ENCODE data around the gene DDX27. TPM values are rescaled to one million over a fixed set of nuclear protein-coding genes. Genes with fewer than 3 reads are reported as not detected.
A peak's percentile ranks its signal among the peaks of the same experiment; 100 is the strongest.

Gene DDX27, protein sequence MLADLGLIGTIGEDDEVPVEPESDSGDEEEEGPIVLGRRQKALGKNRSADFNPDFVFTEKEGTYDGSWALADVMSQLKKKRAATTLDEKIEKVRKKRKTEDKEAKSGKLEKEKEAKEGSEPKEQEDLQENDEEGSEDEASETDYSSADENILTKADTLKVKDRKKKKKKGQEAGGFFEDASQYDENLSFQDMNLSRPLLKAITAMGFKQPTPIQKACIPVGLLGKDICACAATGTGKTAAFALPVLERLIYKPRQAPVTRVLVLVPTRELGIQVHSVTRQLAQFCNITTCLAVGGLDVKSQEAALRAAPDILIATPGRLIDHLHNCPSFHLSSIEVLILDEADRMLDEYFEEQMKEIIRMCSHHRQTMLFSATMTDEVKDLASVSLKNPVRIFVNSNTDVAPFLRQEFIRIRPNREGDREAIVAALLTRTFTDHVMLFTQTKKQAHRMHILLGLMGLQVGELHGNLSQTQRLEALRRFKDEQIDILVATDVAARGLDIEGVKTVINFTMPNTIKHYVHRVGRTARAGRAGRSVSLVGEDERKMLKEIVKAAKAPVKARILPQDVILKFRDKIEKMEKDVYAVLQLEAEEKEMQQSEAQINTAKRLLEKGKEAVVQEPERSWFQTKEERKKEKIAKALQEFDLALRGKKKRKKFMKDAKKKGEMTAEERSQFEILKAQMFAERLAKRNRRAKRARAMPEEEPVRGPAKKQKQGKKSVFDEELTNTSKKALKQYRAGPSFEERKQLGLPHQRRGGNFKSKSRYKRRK
- 17.3 TPM for total RNA-seq

DNA sequence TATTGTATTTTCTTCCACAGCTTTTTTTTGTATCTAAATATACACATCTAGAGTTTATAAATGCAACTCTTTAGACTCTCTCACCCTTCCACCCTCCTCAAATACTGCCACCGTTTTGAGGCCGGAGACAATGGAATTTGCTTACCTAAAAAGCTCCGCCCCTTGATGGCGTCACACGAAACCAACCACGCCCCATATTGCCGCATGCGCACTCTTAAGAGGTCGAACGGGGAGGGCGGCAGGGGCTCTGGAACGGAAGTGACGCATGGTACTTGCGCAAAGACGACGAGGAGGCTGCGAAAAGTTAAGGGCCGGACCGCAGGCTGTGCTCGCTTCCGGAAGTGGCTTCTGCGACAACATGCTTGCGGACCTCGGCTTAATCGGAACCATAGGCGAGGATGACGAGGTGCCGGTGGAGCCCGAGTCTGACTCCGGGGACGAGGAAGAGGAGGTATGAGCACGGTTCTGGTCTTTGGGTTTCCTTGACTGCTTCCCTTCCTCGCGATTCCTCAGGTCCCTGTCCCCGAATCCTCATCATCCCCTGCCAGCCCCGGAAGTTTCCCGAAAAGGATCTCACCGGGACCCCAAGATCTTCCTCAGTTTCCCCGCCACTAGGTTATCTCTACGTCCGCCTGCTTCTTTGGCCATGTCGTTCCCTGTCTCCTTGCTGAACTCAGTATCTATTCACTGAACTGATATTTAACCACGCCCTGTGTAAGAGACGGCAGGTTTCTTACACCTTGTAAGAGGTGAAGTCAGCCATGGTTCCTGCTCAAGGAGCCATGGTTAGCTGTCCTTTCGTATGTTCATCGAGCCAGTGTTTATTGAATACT is at the start of gene DDX27:
Gene DDX27 (plus strand): TSS at position 326 of the 833 bp plus-strand sequence. CDS start 33 bp downstream, at position 359.
- intact Hi-C loops (cut with DNase I), result loop anchor here (1.0 to 5.0 kb wide), 4 partner anchors 31 to 173 kb away; partner anchors contain the start of genes CSE1L, STAU1 and ZNFX1
- H3K4me1 ChIP-seq, result peaks cover 3 to 11% of the 10 kb centered on the region in 2 donors
- TF ChIP-seq, protein P1, sequence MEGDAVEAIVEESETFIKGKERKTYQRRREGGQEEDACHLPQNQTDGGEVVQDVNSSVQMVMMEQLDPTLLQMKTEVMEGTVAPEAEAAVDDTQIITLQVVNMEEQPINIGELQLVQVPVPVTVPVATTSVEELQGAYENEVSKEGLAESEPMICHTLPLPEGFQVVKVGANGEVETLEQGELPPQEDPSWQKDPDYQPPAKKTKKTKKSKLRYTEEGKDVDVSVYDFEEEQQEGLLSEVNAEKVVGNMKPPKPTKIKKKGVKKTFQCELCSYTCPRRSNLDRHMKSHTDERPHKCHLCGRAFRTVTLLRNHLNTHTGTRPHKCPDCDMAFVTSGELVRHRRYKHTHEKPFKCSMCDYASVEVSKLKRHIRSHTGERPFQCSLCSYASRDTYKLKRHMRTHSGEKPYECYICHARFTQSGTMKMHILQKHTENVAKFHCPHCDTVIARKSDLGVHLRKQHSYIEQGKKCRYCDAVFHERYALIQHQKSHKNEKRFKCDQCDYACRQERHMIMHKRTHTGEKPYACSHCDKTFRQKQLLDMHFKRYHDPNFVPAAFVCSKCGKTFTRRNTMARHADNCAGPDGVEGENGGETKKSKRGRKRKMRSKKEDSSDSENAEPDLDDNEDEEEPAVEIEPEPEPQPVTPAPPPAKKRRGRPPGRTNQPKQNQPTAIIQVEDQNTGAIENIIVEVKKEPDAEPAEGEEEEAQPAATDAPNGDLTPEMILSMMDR (IDR thresholded peaks at IDR 0.05), result no peak
- peak within 1 kb of the TSS; percentile 81 to 88 for H3K27ac ChIP-seq
- peaks cover 28 to 29% of the 10 kb centered on the region in 2 donors for H3K36me3 ChIP-seq
- no peaks in the 10 kb centered on the region for H3K9me3 ChIP-seq
- H3K27me3 ChIP-seq, result no peaks in the 10 kb centered on the region
- H3K4me3 ChIP-seq, result peak within 1 kb of the TSS; percentile 80 to 87
- DNase-seq (ENCODE audit: low spot score in 2 of 2), result peak; percentile 89 to 99

DNA sequence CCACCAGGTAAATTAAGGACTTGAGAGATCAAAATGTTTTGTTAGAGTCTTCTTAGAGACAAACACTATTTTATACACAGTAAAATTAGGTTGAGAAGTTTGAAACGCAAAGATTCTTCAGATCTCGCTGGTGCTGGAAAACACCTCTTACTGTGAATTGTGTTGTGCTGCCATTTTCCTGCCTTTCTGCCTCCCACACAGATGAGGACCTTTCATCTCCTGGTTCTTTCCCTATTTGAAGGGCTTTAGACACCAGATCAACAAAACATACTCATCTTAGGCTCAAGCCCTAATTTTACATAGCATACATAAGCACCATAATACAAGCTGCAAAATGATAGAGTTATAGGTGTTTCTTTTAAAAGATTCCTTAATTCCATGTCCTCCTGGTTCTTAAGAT is 49.7 kb upstream of the DDX27 start:
- no peak overlapping the region for H3K4me3 ChIP-seq
- H3K4me1 ChIP-seq, result peaks cover 2 to 25% of the 10 kb centered on the region in 2 donors
- no peak overlapping the region for H3K27ac ChIP-seq
- TF ChIP-seq, protein P1 (IDR thresholded peaks at IDR 0.05), result no peak
- H3K9me3 ChIP-seq, result no peaks in the 10 kb centered on the region
- peaks cover 4 to 16% of the 10 kb centered on the region in 2 donors for H3K36me3 ChIP-seq
- intact Hi-C loops (cut with DNase I), result loop anchor here (5.0 kb wide), 1 partner anchor 48 kb away; the partner anchor contains the start of gene DDX27
- H3K27me3 ChIP-seq, result no peaks in the 10 kb centered on the region
- DNase-seq (ENCODE audit: low spot score in 2 of 2), result no peak

DNA sequence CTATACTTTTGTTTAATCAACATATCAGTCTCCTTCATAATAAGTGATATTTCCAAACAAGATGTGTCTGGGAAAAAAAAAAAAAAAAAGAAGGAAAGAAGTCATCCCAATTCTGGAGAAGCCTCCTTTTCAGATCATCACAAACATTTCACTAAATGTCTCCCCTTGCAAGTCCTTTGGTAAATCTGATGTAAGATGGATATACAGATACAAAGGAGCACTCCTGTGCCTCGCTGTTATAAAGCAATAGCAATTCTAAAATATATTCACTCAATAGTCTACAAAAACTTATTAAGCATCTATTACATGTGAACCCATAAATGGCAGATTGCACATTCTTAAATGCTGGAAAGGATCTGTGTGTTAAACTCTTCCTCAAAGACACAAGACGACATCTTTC is 48.5 kb upstream of the DDX27 start:
- H3K4me1 ChIP-seq, result peaks cover 2 to 25% of the 10 kb centered on the region in 2 donors
- intact Hi-C loops (cut with DNase I), result no loop called here
- no peak overlapping the region for H3K4me3 ChIP-seq
- peaks cover 4 to 6% of the 10 kb centered on the region in 2 donors for H3K36me3 ChIP-seq
- H3K27me3 ChIP-seq, result no peaks in the 10 kb centered on the region
- TF ChIP-seq, protein P1 (IDR thresholded peaks at IDR 0.05), result no peak
- no peak for DNase-seq (ENCODE audit: low spot score in 2 of 2)
- H3K27ac ChIP-seq, result no peak overlapping the region
- H3K9me3 ChIP-seq, result no peaks in the 10 kb centered on the region

DNA sequence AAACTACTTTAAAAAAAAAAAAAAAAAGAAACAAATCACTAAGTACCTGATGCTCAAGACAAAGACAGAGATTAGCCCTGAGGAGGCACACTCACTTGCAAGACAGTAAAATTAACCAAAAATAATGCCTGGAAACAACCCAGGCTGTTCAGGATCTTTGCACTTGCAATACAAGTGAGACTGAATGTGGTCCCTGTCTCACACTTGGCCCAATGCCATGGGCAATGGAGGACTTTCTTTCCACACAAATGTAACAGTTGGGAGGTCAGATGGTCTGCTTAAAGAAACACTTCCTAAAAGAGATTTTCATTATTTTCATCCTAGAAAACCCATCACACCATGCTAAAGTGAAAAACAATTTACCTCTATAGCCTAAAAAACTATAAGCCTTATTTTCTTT is 47.3 kb upstream of the DDX27 start:
- Histone ChIP-seq H3K27me3 (no peaks in the 10 kb centered on the region), H3K27ac (no peak overlapping the region), H3K9me3 (no peaks in the 10 kb centered on the region), H3K4me3 (no peak overlapping the region), H3K36me3 (peaks cover 4% of the 10 kb centered on the region in 2 donors), H3K4me1 (peaks cover 2 to 18% of the 10 kb centered on the region in 2 donors)
- TF ChIP-seq, protein P1 (IDR thresholded peaks at IDR 0.05), result no peak
- intact Hi-C loops (cut with DNase I), result no loop called here
- DNase-seq (ENCODE audit: low spot score in 2 of 2), result no peak

DNA sequence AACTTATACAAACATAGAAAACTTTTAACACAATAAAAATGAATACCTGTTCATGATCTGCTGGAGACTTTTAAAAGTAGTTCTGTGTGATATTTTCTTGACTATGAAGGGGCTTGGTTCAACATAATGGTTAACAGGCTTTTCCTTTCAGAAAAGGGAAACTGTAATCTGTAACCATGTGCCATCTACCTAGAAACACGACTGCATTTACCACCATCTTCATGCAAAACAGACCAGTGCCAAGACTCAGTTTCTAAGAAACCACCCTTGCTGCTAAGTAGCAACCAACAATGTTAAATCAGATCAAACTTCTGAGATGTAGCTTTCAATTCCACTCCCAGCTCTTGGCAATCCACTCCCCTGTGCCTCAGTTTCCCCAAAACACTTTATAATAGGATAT is 46.8 kb upstream of the DDX27 start:
- Histone ChIP-seq H3K9me3 (no peaks in the 10 kb centered on the region), H3K27ac (no peak overlapping the region), H3K4me1 (peaks cover 2 to 16% of the 10 kb centered on the region in 2 donors), H3K27me3 (no peaks in the 10 kb centered on the region), H3K36me3 (peaks cover 4% of the 10 kb centered on the region in 2 donors), H3K4me3 (no peak overlapping the region)
- DNase-seq (ENCODE audit: low spot score in 2 of 2), result no peak
- intact Hi-C loops (cut with DNase I), result no loop called here
- TF ChIP-seq, protein P1 (IDR thresholded peaks at IDR 0.05), result no peak

Data from ascending aorta (tissue), 2 donors.